Upper lobe of left lung (tissue), 6 donors: ENCODE results near the gene ACR. TPM values are rescaled to one million over a fixed set of nuclear protein-coding genes. Genes with fewer than 3 reads are reported as not detected.

ENCODE experiments used
- small RNA-seq, 4 donors: library from RNA; depleted of rRNA; stranded (forward); fragments of <200 nt; gene quantifications; one replicate each; pipeline ENCODE3, GENCODE V24; 2016
- total RNA-seq, 6 donors: library from RNA; depleted of rRNA in 4 of 6; stranded (reverse); fragments of >200 nt in 4 of 6; gene quantifications; one replicate each; pipeline versions ENCODE4 v1.1.0 to v1.2.1, GENCODE V29; 2016 to 2021
- donor health status: DM: no; HTN: no; CAD: no; lungs with moderate emphysema.
- donor health status: DM: no; HTN: yes; CAD: no; lungs with severe emphysema.

ACR gene
- total RNA-seq, 6 donors from 2014 or later: 0.71 to 3.9 (median 1.5) TPM

Small RNA genes lying within 50 kb of the gene (small RNA-seq; reads per million reads assigned to genes)
- 0 reads per million in 4 donors for gene RNU6-409P

Other genes with a start within 250 kb of the ACR start
- 10 to 100 TPM; 36.0 to 87.4 (median 77.4) TPM for gene LMF2, start 230.5 kb upstream of the ACR start, total RNA-seq
- 100 to 1,000 TPM in 1 of 6 donors, 10 to 100 TPM in 5; 55.4 to 104 (median 62.2) TPM for gene NCAPH2, start 230.0 kb upstream of the ACR start, total RNA-seq
- gene SCO2, start 212.6 kb upstream of the ACR start, total RNA-seq: 10 to 100 TPM in 2 of 6 donors, 1 to 10 TPM in 3, not detected in 1; 1.7 to 14.0 (median 9.2) TPM
- gene TYMP, start 208.2 kb upstream of the ACR start, total RNA-seq: 100 to 1,000 TPM; 162 to 346 (median 248) TPM
- gene KLHDC7B, start 192.3 kb upstream of the ACR start, total RNA-seq: 1 to 10 TPM in 2 of 6 donors, under 1 TPM in 2, not detected in 2; 0.39 to 1.5 (median 0.81) TPM
- 1 to 10 TPM in 1 of 6 donors, not detected in 5; 3.4 TPM for gene SYCE3, start 175.3 kb upstream of the ACR start, total RNA-seq
- 10 to 100 TPM in 5 of 6 donors, 1 to 10 TPM in 1; 7.3 to 54.5 (median 19.4) TPM for gene CPT1B, start 159.8 kb upstream of the ACR start, total RNA-seq
- gene CHKB, start 155.4 kb upstream of the ACR start, total RNA-seq: 100 to 1,000 TPM in 2 of 6 donors, 10 to 100 TPM in 4; 42.7 to 294 (median 87.8) TPM
- gene MAPK8IP2, start 137.4 kb upstream of the ACR start, total RNA-seq: 1 to 10 TPM; 1.0 to 5.5 (median 3.4) TPM
- 10 to 100 TPM; 29.8 to 99.0 (median 59.2) TPM for gene ARSA, start 110.1 kb upstream of the ACR start, total RNA-seq
- 100 to 1,000 TPM in 1 of 6 donors, 10 to 100 TPM in 5; 16.6 to 105 (median 51.1) TPM for gene SHANK3, start 65.4 kb upstream of the ACR start, total RNA-seq
- 10 to 100 TPM; 24.9 to 74.4 (median 38.1) TPM for gene RABL2B, start 45.4 kb downstream of the ACR start, total RNA-seq